ENCODE results near the gene PLCG1.

PLCG1 gene

GRCh38 chr20:41141153-41141815, 3.9 kb downstream of the PLCG1 start:
- no peak for DNase-seq

DNA sequence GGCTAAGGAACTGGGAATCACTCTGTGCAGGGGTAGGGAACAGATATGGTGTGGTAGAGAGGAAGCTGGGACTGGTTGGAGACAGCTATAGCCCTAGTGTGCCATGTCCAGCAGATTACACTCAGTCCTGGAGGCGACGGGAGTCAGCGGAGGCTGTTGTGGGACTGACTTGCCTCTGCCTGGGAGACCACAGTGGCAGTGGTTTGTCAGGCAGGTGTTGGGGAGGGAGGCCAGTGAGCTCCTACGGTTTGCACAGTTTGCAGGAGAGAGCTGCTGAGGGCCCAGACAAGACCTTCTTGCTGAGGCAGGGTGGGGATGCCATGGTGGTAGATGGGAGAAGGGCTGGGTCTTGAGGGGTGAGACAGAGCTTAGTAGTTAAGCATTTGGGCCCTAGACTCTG, 4.9 kb downstream of the PLCG1 start:
- no peak for DNase-seq

DNA sequence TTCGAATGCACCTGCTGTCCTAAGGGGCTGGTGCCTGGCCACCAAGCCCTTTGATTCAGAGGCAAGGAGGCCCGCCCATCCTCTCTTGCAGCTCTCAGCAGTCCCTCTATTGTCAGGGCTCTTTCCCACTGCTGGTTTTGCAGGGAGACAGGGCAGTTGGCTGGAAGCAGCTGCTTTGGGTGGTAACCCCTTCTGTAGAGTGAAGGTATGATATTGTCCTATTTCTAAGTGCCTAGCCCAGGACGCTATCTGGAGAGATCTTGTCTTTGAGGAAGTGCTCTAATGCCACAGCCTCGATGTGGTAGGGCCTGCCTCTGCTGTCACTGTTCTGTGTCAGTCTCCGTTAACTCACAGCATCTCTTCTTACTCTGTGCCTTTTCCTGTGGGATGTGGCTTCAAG, 5.6 kb downstream of the PLCG1 start:
- no peak for DNase-seq

DNA sequence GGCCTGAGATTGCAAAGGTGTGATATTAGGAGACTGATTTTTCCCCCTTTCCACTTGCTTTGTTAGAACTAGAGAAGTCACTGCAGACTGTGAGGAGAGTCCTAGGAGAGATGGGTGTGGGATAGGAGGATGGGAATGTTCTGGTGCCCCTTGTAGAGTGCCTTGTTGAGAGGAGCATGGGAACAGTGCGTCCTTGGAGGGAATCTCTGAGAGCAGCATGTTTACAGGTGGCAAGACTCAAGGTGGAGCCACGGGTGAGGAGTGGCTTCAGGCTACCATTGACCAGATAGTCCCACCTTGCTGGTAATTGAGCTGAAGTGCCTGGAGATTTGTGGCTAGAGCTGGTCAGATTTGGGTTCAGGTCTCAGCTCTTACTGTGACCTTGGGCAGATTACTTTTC, 6.0 kb downstream of the PLCG1 start:
- DNase-seq: no peak

DNA sequence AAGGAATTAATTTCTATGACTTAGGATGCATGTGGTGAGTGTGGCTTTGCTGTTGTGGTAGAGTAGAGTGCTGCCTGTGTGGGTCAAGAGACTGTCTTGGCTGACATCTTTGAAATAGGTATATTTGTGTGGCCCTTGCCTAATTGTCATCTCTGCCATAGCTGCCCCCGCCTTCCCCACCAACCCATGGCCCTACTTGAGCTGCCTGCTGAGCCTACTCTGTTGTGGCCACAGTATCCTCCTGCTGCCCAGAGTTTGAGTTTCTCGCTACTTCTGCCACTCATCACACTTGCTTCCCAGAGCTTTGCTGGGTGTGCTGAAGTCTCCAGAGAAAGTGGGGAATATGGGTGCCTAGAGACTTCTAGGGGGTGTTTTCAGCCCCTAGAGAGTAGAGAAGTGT, 8.0 kb downstream of the PLCG1 start:
- DNase-seq: no peak

DNA sequence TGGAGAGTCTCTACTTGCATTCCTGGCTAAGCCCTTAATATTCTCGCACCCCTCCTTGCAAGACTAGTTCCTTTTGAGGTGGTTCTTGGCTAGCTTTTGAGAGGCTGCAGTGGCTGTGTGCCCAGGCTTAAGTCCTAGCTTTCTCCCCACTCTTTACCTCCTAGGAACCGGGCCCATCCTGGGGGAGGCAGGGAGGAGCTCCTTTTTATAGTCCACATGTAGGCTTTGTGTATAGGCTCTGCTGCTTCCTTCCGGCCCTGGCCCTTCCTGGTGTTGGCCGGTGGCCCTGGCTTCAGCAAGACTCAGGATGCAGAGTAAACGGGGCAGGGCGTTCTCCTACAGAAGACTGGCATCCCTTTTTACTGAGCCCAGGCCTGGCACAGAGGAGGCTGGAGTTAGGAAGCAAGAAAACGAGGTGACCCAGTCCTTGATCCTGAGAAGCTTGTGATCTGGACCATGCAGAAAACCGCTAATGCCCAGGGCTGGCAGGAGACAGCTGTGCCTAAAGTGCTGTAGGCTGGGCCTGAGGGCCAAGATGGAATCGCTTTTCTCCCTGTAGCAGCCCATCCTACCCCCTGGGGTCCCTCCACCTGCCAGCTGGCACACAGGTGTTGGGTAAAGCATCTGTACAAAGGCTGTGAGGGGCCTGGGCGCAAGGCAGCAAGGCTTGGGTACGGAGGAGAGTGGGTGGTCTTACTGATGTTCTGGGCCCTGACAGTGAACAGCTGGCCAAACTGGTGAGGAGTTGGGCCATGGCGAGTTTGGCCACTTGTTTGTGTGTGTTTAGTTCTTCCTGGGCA, 8.7 kb downstream of the PLCG1 start:
- DNase-seq: peak in 51 of 58 donors; percentile 20 to 93 (median 59)

DNA sequence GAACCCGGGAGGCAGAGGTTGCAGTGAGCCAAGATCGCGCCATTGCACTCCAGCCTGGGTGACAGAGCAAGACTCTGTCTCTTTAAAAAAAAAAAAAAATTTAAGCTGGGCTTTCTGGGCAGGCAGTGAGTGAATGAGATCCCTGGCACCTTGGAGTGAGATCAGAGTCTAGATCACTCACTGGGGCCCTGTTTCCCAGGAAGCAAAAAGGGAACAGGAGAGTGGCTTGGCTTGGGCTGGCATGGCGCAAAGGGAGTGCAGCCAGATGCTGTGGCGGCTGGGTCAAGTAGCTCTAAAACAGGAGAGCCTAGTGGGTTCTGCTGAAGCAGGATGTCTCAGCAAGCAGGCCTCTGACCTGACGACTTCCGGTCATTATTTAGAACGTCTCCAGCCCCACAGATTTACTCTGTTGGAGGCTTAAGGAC, 10.4 kb downstream of the PLCG1 start:
- DNase-seq: peak in 38 of 58 donors; percentile 20 to 74 (median 46)

- DNase-seq: no peak
Measured at GRCh38 chr20:41148942-41149341, 11.6 kb downstream of the PLCG1 start.

- DNase-seq: no peak
Measured at GRCh38 chr20:41150664-41151063, 13.3 kb downstream of the PLCG1 start.

DNA sequence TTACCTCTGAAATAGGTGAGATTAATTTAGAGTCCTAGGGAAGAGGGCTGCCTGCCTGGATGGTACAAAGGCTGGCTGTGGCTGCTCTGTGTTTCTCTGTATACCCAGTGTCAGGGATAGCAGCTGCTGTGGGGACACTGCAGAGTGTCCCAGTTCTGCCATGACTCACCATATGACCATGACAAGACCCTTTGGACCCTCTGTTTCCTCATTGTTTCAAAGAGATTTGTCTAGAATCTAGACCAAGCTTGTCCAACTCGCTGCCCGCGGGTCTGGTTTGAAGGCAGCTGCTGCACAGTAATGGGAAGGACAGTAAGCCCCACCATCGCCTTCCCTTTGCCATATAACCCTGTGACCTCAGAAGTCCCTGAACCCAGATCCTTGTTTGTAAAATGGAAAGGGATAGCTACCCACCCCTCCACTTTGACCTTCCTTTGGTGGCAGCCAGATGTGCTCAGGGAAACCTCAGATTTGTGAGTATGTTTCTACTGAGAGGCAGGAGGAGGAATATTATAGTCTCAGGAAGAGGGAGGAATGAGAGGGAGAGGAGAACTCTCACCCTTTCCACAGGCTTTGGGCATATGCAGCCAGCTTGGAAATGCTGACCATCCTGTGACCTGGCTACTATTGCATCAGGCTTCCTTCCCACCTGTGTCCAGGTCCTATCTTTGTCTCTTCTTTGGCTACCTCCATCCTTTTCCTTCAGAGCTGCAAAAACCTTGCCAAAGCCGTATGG, 14.0 kb downstream of the PLCG1 start:
- DNase-seq: peak in 1 of 58 donors; percentile 15

DNA sequence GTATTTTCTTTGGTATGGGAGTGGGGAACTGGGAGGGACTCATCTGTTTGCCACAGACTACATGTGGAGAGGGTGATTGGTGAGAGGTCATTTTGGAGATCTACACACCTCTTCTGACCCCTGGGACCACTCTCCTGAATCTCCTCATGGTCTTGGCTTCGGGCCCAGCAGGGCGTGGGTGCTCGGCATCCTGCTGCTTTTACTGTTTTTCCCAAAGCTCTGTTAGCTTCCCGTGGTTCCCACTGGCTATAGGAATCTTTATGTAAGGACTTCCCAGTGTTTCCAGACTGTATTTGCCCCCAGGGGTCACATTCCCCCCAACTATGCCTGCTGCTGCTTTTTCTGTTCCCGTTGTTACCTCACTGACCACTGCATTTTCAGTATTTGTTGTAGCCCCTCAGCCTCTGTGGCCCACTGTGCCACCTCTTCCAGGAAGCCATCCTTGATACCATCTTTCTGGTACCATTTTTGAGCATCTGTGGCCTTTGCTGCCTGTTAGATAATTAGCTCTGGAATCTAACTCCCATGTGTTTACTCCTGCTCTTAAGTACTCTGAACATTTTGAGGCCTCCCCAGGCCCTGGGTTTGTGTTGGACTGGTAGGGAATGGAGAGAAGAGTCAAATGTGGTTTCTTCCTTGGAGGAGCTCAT, 14.9 kb downstream of the PLCG1 start:
- no peak for DNase-seq

- DNase-seq: no peak
Measured at GRCh38 chr20:41154436-41155176, 17.3 kb downstream of the PLCG1 start.

DNA sequence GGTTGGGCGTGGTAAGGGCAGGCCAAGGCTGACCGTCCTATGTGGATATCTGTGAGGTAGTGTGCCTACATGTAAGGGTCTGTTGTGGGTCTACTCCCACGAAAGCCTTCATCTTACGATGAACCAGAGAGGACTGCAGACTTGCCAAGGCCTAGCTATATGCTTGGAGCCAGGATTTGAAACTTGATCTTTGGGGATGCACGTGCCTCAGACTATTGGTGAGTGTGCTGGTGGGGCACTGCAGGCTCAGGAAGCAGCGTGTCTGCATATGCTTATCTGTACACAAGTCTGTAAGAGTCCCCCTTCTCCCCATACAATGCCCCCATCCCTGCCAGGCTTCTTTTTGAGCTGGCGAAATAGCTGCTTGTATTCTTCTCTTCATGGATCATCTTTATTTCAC, 17.9 kb downstream of the PLCG1 start:
- DNase-seq: no peak

- DNase-seq: no peak
Measured at GRCh38 chr20:41158082-41158625, 20.8 kb downstream of the PLCG1 start.

DNA sequence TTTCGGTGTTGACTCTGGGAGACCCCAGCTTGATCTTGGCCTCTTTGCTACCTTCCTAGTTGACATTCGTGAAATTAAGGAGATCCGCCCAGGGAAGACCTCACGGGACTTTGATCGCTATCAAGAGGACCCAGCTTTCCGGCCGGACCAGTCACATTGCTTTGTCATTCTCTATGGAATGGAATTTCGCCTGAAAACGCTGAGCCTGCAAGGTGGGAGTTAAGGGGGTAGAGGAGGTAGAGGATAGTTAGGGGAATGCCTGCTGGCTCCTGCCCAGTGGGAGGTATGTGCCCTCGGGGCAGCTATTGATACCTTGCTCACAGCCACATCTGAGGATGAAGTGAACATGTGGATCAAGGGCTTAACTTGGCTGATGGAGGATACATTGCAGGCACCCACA, 22.2 kb downstream of the PLCG1 start:
- no peak for DNase-seq

- DNase-seq: no peak
Measured at GRCh38 chr20:41160686-41161085, 23.3 kb downstream of the PLCG1 start.

DNA sequence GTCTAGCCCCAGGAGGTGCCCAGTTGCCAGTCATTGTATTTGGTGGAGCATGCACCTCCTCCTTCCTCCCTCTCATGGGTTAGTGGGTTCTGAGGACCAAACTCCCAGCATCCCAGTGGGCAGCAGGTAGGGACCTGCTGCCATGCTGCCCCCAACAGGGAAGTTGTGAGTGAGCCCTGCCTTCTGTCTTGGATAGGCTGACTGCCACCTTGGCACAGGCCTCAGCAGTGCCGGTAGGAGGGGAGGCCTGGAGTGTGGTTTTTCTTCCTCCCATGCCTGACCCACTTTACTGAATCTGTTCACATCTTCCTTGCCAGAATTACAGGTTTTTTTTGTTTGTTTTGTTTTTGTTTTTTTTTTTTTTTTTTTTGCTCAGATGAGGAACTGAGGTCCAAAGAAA, 24.5 kb downstream of the PLCG1 start:
- DNase-seq: peak in 33 of 58 donors; percentile 11 to 85 (median 34)

GRCh38 chr20:41162396-41162795, 25.1 kb downstream of the PLCG1 start:
- DNase-seq: peak in 1 of 58 donors; percentile 34

DNA sequence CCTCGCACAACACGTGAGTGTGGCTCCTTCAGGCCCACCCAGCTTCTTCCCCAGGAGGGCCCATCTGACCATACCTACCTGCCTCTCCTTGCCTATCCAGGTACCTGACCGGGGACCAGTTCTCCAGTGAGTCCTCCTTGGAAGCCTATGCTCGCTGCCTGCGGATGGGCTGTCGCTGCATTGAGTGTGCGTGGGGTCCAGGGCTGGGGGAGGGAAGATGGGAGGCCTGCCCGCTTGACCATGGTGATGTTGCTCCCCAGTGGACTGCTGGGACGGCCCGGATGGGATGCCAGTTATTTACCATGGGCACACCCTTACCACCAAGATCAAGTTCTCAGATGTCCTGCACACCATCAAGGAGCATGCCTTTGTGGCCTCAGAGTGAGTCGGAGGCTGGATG, 26.5 kb downstream of the PLCG1 start:
- no peak for DNase-seq
